H7 (cell line): ENCODE measurements around the gene SLC24A3. TPM values are rescaled to one million over a fixed set of nuclear protein-coding genes. Genes with fewer than 3 reads are reported as not detected.
A peak's percentile ranks its signal among the peaks of the same experiment; 100 is the strongest.

ENCODE experiments used
- DNase-seq: peaks from one replicate; pipeline ENCODE4 v3.0.0; 2012
- H3K27me3 ChIP-seq: 2 replicates; pipeline ENCODE4 v1.6.0; 2011; ENCODE audit warnings: mild to moderate bottlenecking, low read length; ENCODE audit not compliant: control insufficient read depth, insufficient read depth
- H3K36me3 ChIP-seq: replicated peaks from 2 replicates; pipeline ENCODE4 v1.5.1; 2011; ENCODE audit warnings: low read length; ENCODE audit not compliant: control insufficient read depth, insufficient read depth
- H3K4me3 ChIP-seq: 2 replicates; pipeline ENCODE4 v1.5.1; 2011; ENCODE audit warnings: low read depth, mild to moderate bottlenecking, control low read depth, low read length, moderate library complexity; ENCODE audit not compliant: insufficient read depth
- total RNA-seq: library from RNA; depleted of rRNA; stranded (reverse); fragments of >200 nt; shearing (Covaris generic); gene quantifications from 2 replicates; pipeline ENCODE4 v1.2.3, GENCODE V29; 2014

The SLC24A3 gene
- total RNA-seq, 1 experiment from 2014 or later, result 0.48 TPM

DNA sequence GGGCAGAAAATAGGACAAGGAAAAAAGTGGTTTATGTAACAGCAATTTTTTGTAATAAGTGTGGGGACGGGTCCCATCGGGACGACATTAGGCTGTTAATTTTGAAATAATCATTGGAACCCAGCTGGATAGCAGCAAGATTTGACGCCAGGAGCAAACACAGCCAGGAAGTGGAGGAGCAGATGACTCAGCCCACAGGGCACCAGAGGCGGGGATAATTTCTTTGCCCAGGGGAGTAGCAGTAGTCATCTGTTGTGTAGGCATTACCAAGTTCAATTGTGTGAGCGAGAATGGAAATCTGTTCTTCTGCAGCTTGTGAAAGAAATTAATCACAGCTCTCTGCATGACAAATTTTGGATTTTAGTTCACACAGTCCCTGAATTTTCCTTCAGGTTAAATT is 523.0 kb downstream of the SLC24A3 start:
- DNase-seq, result no peak
- no peaks in the 10 kb centered on the region for H3K27me3 ChIP-seq
- H3K36me3 ChIP-seq, result no peaks in the 10 kb centered on the region
- no peak overlapping the region for H3K4me3 ChIP-seq

DNA sequence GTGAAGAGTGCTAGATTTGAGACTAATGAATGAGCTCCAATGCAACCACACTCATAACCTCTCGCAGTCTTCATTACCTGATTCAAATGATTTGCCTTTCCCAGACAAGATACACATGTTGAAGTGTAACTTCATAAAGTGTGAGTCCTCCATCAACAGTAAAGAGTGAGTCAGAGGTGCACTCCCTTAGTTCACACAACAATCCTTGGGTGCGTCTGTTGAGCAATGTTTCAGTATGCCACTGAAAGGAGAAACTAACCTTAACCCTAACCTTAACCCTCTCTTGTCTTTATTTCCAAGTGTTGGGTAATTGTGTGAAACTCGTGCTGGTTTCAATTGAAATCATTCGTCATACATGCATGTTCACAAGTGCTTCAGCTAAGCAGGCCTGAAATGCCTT is 524.6 kb downstream of the SLC24A3 start:
- H3K36me3 ChIP-seq, result no peaks in the 10 kb centered on the region
- no peak overlapping the region for H3K4me3 ChIP-seq
- no peaks in the 10 kb centered on the region for H3K27me3 ChIP-seq
- DNase-seq, result no peak

DNA sequence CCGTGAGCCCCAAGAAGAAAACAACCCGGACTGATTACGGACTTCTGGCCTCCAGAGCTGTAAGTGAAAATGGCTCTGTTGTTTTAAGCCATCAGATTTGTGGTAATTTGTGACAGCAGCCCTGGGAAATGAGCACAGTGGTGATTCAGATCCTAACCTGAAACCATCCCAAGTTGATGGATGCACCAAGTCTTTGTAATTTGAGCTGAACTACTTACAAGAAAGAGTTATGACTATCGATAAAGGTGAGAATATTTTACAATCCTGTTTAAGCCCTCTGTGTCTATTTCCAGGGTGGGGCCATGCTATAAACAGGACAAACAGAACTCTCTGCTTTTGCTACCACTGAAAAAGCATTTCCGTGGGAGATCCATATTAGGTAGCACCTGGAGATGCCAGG is 526.5 kb downstream of the SLC24A3 start:
- no peaks in the 10 kb centered on the region for H3K36me3 ChIP-seq
- DNase-seq, result no peak
- no peak overlapping the region for H3K4me3 ChIP-seq
- H3K27me3 ChIP-seq, result no peaks in the 10 kb centered on the region

DNA sequence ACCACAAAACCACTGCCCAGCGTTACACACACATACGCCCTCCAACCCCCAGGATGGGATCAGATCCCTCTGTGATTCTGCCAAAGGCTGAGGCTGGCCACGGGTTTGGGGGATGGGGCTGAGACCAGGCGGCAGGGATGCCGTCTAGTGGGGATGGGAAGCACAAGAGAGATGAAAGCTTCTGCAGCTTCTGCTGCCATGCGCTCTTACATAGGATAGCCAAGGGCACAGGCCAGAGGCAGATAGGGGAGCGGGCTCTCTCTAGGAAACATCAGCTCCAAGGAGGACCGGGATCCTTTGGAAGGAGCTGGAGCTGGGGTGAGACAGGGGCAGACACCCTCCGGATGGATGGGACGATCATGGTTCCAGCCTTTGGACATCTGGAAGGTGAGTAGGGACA is 526.9 kb downstream of the SLC24A3 start:
- Histone ChIP-seq H3K36me3 (no peaks in the 10 kb centered on the region), H3K27me3 (no peaks in the 10 kb centered on the region), H3K4me3 (no peak overlapping the region)
- no peak for DNase-seq

DNA sequence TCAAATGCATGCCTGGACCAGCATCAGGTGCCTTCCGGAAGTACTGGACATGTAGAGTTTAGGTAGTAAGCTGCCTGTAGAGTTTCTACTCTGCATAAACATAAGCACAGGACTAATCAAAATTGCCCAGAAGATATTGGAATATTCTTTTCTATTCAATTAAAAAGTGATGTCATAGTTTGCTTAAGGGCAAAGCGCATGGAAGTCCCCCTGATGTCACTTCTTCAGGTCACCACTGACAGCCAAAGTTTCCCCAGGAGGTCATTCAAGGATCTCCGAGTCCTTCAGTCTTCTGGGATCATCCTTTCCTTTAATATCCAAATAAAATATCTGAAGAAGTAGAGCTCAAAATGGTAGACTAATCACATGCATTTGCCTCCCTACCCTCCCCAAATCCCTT is 528.1 kb downstream of the SLC24A3 start:
- no peaks in the 10 kb centered on the region for H3K36me3 ChIP-seq
- H3K27me3 ChIP-seq, result no peaks in the 10 kb centered on the region
- no peak for DNase-seq
- no peak overlapping the region for H3K4me3 ChIP-seq

DNA sequence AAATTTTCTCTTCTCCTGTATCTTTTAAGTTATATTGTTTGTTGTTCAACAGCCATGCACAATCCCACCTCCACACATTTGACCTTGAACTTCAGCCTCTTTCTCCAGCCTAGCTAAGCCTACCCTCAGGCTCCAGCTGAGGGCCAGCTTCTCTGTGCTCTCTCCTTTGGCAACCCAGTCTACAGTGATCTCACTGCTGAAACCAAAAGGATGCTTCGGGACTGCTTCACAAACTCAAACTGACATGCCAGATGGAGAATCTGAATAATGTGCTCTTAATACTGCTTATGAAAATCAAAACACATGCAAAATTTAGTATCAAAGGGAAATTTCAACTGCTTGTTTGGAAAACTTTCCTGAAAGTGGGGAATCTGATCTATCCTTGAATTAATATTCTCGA is 529.5 kb downstream of the SLC24A3 start:
- no peak overlapping the region for H3K4me3 ChIP-seq
- no peaks in the 10 kb centered on the region for H3K36me3 ChIP-seq
- no peaks in the 10 kb centered on the region for H3K27me3 ChIP-seq
- no peak for DNase-seq

DNA sequence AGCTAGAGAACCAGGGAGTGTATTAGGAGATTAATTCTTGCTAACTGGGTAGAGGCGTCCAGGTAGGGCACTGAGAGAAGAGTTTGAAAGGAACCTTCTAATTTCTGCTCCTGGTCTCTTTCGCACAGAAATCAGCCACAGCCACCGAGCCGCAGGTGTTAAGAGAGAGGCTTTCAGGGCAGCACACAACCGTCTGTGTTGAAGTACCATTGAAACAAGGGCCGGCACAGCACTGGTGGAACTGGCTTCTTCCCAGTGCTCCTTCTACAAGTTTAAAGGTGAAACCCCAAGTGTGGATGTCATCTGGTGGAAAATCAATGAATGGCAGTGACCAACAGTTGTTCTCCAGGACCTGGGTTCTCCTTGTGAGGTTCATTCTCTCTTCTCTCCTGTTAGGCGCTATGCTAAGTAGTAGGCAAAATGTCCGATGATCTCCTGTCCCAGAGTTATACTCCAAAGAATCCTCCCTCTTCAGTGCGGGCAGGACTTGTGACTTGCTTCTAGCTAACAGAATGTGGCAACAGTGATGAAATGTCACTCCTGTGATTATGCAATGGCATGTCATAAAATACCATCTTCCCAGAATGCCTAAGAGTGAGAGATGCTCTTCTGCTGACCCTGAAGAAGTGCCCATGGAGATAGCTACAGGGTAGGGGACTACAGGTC is 530.7 kb downstream of the SLC24A3 start:
- Histone ChIP-seq H3K27me3 (no peaks in the 10 kb centered on the region), H3K4me3 (no peak overlapping the region), H3K36me3 (no peaks in the 10 kb centered on the region)
- no peak for DNase-seq

DNA sequence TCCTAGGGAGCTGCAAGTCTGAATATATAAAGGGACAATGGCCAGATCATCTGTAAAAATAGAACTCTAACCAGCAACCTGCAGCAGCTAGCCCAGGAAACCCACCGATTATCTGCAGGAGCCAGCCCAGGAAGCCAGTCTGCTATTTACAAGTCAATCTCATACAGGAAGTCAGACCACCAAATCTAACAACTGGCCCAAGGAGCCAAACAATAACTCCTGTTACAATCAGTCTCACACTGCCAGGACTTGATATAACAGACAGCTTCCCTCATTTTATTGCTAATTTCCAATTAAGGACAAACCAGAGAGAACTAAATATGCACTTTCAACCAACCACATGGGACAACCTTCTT is 531.2 kb downstream of the SLC24A3 start:
- DNase-seq, result no peak
- Histone ChIP-seq H3K4me3 (no peak overlapping the region), H3K27me3 (no peaks in the 10 kb centered on the region), H3K36me3 (no peaks in the 10 kb centered on the region)

DNA sequence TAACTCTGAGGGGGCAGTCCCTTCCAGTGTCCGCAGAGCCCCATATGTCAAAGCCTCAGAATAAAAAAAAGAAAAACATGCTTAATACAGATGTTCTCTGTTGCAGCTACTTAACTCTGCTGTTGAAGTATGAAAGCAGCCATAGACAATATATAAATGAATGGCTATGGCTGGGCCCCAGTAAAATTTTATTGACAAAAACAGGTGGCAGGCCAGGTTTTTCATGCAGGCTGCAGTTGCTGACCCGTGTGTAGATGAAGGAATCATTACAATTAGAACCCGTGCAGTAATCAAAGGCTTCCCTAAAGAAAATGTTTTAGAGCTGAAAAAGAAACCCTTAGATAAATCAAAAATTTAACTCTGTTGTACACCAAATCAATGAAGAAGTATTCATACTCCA is 532.7 kb downstream of the SLC24A3 start:
- Histone ChIP-seq H3K36me3 (no peaks in the 10 kb centered on the region), H3K27me3 (no peaks in the 10 kb centered on the region), H3K4me3 (no peak overlapping the region)
- no peak for DNase-seq

DNA sequence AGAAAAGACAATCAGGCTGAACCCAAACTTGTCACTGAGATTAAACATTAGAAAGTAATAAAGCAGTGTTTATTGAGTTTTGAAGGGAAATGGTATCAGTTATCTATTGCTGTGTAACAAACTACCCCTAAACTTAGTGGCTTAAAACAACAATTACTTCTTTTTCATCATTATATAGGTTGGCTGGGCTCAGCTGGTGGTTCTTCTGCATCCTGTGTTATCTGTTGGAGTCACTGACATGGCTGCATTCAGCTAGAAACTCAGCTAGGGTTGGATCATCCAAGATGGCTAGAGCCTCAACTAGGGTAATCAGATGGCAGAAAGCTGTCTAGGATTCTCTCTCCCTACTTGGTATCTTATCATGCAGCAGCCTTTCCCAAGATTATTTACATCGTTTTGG is 533.1 kb downstream of the SLC24A3 start:
- Histone ChIP-seq H3K27me3 (no peaks in the 10 kb centered on the region; the same call in 1 of the 2 replicates), H3K4me3 (no peak overlapping the region), H3K36me3 (no peaks in the 10 kb centered on the region)
- DNase-seq, result no peak

DNA sequence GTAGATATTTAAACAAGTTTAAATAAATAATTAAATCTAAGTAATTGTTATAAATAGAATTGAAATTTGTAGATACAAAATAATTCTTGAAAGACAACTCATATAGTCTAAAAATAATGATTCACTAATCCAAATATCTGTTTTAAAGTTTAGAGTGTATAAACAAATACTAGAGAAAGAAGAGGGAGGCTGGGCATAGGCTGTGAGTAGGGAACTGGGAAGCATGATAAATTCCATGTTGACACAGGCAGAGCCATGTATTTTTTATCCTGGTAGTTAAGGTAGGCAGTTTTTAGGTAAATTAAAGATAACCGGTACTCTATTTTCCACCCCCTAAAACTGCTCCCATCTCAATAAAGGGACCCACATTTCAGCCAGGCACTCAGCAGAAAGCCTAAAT is 534.0 kb downstream of the SLC24A3 start:
- Histone ChIP-seq H3K4me3 (no peak overlapping the region), H3K27me3 (no peaks in the 10 kb centered on the region; the same call in 1 of the 2 replicates), H3K36me3 (no peaks in the 10 kb centered on the region)
- DNase-seq, result no peak

DNA sequence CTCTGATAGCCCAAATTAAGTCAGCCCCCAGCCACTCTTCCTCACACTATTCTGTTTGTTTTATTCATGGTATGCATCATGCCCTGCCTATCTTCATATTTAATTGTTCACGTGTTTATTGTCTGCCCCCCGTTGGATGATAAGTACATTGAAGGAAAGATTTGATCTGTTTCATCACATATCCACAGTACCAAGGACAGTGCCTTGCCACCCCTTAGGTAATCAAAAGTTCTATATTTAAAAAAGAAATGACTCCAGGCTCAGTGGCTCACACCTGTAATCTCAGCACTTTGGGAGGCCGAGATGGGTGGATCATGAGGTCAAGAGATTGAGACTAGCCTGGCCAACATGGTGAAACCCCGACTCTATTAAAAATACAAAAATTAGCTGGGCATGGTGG is 535.5 kb downstream of the SLC24A3 start:
- no peak for DNase-seq
- no peaks in the 10 kb centered on the region; the same call in 1 of the 2 replicates for H3K27me3 ChIP-seq
- no peaks in the 10 kb centered on the region for H3K36me3 ChIP-seq
- no peak overlapping the region for H3K4me3 ChIP-seq

DNA sequence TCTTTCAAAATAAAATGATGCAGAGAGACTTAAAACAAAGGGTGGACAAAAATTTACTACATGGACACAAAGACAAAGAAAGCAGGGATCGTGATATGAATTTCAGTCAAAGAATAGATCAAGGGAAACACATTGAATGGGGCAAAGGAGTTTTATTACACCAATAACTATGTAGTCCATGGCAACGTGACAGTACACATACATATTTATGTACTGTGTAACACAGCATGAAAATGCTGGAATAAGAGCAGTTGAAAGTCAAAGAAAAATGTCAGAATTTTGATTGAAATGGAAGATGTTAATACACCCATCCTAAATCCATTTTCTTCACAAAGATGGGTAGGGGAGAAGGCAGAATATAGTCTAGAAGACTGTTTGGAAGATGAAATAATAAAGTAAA is 536.2 kb downstream of the SLC24A3 start:
- Histone ChIP-seq H3K27me3 (no peaks in the 10 kb centered on the region; the same call in 1 of the 2 replicates), H3K4me3 (no peak overlapping the region), H3K36me3 (no peaks in the 10 kb centered on the region)
- no peak for DNase-seq

DNA sequence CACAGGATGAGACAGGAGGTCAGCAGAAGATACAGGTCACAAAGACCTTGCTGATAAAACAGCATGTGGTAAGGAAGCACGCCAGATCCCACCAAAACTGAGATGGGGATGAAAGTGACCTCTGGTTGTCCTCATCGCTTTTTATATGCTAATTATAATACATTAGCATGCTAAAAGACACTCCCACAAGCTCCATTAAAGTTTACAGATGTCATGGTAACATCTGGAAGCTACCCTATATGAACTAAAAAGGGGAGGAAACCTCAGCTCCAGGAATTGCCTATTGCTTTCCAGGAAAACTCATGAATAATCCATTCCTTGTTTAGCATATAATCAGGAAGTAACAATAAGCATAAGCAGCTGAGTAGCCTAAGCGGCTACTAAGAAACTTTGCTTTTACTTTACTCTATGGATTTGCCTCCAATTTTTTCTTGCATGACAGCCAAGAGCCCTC is 537.2 kb downstream of the SLC24A3 start:
- Histone ChIP-seq H3K36me3 (no peaks in the 10 kb centered on the region), H3K4me3 (no peak overlapping the region), H3K27me3 (no peaks in the 10 kb centered on the region; the same call in 1 of the 2 replicates)
- DNase-seq, result peak; percentile 54

DNA sequence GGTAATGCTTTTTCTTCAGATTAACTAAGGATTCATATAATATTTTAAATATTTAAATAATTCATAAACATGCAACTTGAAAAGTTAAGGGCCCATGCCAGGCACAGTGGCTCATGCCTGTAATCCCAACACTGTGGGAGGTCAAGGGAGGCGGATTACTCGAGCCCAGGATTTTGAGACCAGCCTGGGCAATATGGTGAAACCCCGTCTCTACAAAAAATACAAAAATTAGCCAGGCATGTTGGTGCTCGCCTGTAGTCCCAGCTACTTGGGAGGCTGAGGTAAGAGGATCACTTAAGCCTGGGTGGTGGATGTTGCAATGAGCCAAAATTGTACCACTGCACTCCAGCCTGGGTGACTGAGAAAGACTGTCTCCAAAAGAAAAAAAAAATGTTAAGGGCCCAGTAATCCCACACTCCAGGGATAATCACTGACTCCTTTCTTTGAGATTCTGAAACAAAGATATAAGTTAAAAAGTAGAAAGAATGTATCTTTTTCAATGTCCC is 537.7 kb downstream of the SLC24A3 start:
- Histone ChIP-seq H3K27me3 (no peaks in the 10 kb centered on the region; the same call in 1 of the 2 replicates), H3K36me3 (no peaks in the 10 kb centered on the region), H3K4me3 (no peak overlapping the region)
- no peak for DNase-seq
